K562 (cell line): ENCODE data around the gene RCBTB1. TPM values are rescaled to one million over a fixed set of nuclear protein-coding genes. Genes with fewer than 3 reads are reported as not detected.
A peak's percentile ranks its signal among the peaks of the same experiment; 100 is the strongest.

ENCODE experiments used
- ATAC-seq: fragments of 200-7000 bp; cut with Tn5 transposase; 3 replicates; pipeline ENCODE4 v1.9.1; 2020; ENCODE audit warnings: moderate library complexity
- BruUV-seq: library from RNA; stranded (reverse); fragments of 400-500 nt; replicated peaks from 2 replicates; lab custom pipeline; 2021; lab: Mats Ljungman, UMichigan
- CTCF ChIA-PET: fragments of 300-600 bp; formaldehyde crosslinking; extraction: SDS; loops from one replicate; lab custom pipeline; 2021; ENCODE audit warnings: low intra/inter-chr PET ratio; lab: Yijun Ruan, JAX
- POLR2A ChIA-PET: fragments of 300-600, 350-650 bp; sonication (Branson Sonifier 250); formaldehyde crosslinking; extraction: SDS; loops from one replicate; lab custom pipeline; 2021; ENCODE audit warnings: antibody characterized with exemption, inconsistent platforms; lab: Yijun Ruan, JAX
- DNase-seq, 4 experiments: peaks; one replicate each; pipeline versions ENCODE4 v3.0.0 to v3.0.0-alpha.2; 2011 to 2018; ENCODE audit warnings: low spot score in 3 of 4, mixed read lengths in 3 of 4; ENCODE audit errors: extremely low read depth in 1 of 4
- FAIRE-seq: peaks from 2 replicates; lab custom pipeline; 2011; peaks lifted over from hg19 to GRCh38; lab: Jason Lieb, UNC
- H2AFZ ChIP-seq: 2 replicates; pipeline ENCODE4 v1.6.0; 2011; ENCODE audit warnings: low read depth, low read length, control low read depth, inconsistent platforms
- H3K27ac ChIP-seq: fragments of 200-600 bp; 3 replicates; pipeline ENCODE4 v1.8.0; 2011; ENCODE audit warnings: low read depth, mild to moderate bottlenecking, control low read depth, inconsistent platforms, low read length, moderate library complexity, mixed read lengths; ENCODE audit errors: extremely low read depth
- H3K27me3 ChIP-seq, 2 experiments: fragments of 300-600 bp in 1 of 2; 2 replicates in 1 of 2; 3 replicates in 1 of 2; pipeline versions ENCODE4 v1.6.0 to v1.8.0; 2011; ENCODE audit warnings: inconsistent platforms in 2 of 2, low read length in 2 of 2, mild to moderate bottlenecking in 1 of 2, mixed read lengths in 1 of 2, moderate library complexity in 1 of 2; ENCODE audit not compliant: control insufficient read depth in 2 of 2, insufficient read depth in 2 of 2
- H3K36me3 ChIP-seq: fragments of 300-600 bp; 3 replicates; pipeline ENCODE4 v1.8.0; 2011; ENCODE audit warnings: mild to moderate bottlenecking, low read length, inconsistent platforms; ENCODE audit not compliant: control insufficient read depth, insufficient read depth
- H3K4me1 ChIP-seq, 2 experiments: fragments of 200-600 bp in 1 of 2; replicated peaks in 1 of 2; 2 replicates in 1 of 2; 3 replicates in 1 of 2; pipeline versions ENCODE4 v1.5.1 to v1.8.0; 2011; ENCODE audit warnings: inconsistent platforms in 2 of 2, low read length in 2 of 2, mild to moderate bottlenecking in 1 of 2, mixed read lengths in 1 of 2, moderate library complexity in 1 of 2; ENCODE audit not compliant: control insufficient read depth in 2 of 2, insufficient read depth in 2 of 2
- H3K4me2 ChIP-seq: 2 replicates; pipeline ENCODE4 v1.6.1; 2011; ENCODE audit warnings: low read length, control low read depth, inconsistent platforms, mixed read lengths; ENCODE audit not compliant: insufficient read depth
- H3K4me3 ChIP-seq: fragments of 200-600 bp; sonication (generic), shearing (Covaris generic); 2 replicates; pipeline ENCODE4 v1.5.1; 2016; ENCODE audit warnings: control low read depth, inconsistent platforms
- H3K79me2 ChIP-seq: fragments of 200-600 bp; 3 replicates; pipeline ENCODE4 v1.8.0; 2011; ENCODE audit warnings: low read length, inconsistent platforms; ENCODE audit not compliant: control insufficient read depth, insufficient read depth
- H3K9ac ChIP-seq, 2 experiments: 2 replicates each; pipeline versions ENCODE4 v1.6.0 to v1.6.1; 2011; ENCODE audit warnings: low read depth in 2 of 2, low read length in 2 of 2, control low read depth in 1 of 2, inconsistent platforms in 1 of 2, mild to moderate bottlenecking in 1 of 2, mixed read lengths in 1 of 2; ENCODE audit not compliant: insufficient read depth in 1 of 2
- H3K9me1 ChIP-seq: one replicate; pipeline ENCODE4 v1.6.0; 2011; ENCODE audit warnings: inconsistent platforms, mild to moderate bottlenecking, low read length, moderate library complexity; ENCODE audit not compliant: control insufficient read depth, insufficient read depth
- H3K9me3 ChIP-seq: replicated peaks from 2 replicates; pipeline ENCODE4 v1.5.1; 2011; ENCODE audit warnings: low read depth, low read length, inconsistent platforms; ENCODE audit not compliant: control insufficient read depth, insufficient read depth
- H4K20me1 ChIP-seq: replicated peaks from 2 replicates; pipeline ENCODE4 v1.6.1; 2011; ENCODE audit warnings: low read length, inconsistent platforms, mixed read lengths; ENCODE audit not compliant: control insufficient read depth, insufficient read depth
- ARID3A ChIP-seq: IDR thresholded peaks from 2 replicates; pipeline ENCODE4 v1.6.1; 2012; ENCODE audit warnings: low read depth, low read length, improper control_type of control experiment, borderline replicate concordance
- ATF7 ChIP-seq: fragments of 450-650 bp; IDR thresholded peaks from 2 replicates; pipeline ENCODE4 v1.7.1; 2014; ENCODE audit warnings: mild to moderate bottlenecking, moderate library complexity
- BACH1 ChIP-seq: fragments of 200-800 bp; sonication (Bioruptor generic); IDR thresholded peaks from 2 replicates; pipeline ENCODE4 v1.6.1; 2016; ENCODE audit warnings: missing genetic modification characterization, missing compliant biosample characterization
- CTCF ChIP-seq, 3 experiments: IDR thresholded peaks in 2 of 3; conservative IDR thresholded peaks in 1 of 3; 2 replicates each; pipeline ENCODE4 v1.5.1; 2011 to 2012; ENCODE audit warnings: low read length in 3 of 3, mild to moderate bottlenecking in 3 of 3, control low read depth in 2 of 3, improper control_type of control experiment in 1 of 3, inconsistent platforms in 1 of 3, low read depth in 1 of 3, mixed read lengths in 1 of 3, moderate library complexity in 1 of 3; ENCODE audit not compliant: insufficient read depth in 2 of 3
- L3MBTL2 ChIP-seq: fragments of 450-650 bp; IDR thresholded peaks from 2 replicates; pipeline ENCODE4 v1.6.1; 2016; ENCODE audit warnings: mild to moderate bottlenecking, moderate library complexity
- MAFF ChIP-seq: IDR thresholded peaks from 2 replicates; pipeline ENCODE4 v1.6.1; 2012; ENCODE audit warnings: low read length, improper control_type of control experiment
- NFIC ChIP-seq: fragments of 450-650 bp; IDR thresholded peaks from 2 replicates; pipeline ENCODE4 v1.6.1; 2017; ENCODE audit warnings: mild to moderate bottlenecking, inconsistent platforms
- NRF1 ChIP-seq, 2 experiments: fragments of 450-650 bp; IDR thresholded peaks in 1 of 2; conservative IDR thresholded peaks in 1 of 2; 2 replicates each; pipeline ENCODE4 v1.6.1; 2014; ENCODE audit warnings: mild to moderate bottlenecking in 2 of 2
- POLR2H ChIP-seq: IDR thresholded peaks from 2 replicates; pipeline ENCODE4 v1.6.1; 2016; ENCODE audit warnings: missing genetic modification characterization, low read depth, mild to moderate bottlenecking, control low read depth, missing compliant biosample characterization, moderate library complexity
- SNRNP70 ChIP-seq: fragments of 200-400 bp; formaldehyde crosslinking; optimal IDR thresholded peaks from 2 replicates; pipeline ENCODE3; 2017; ENCODE audit warnings: low read depth, low read length
- ZNF347 ChIP-seq: fragments of 450-650 bp; formaldehyde crosslinking; IDR thresholded peaks from 2 replicates; pipeline ENCODE4 v1.4.0; 2020; ENCODE audit warnings: low read depth, mild to moderate bottlenecking, moderate library complexity
- ZSCAN29 ChIP-seq: fragments of 450-650 bp; IDR thresholded peaks from 2 replicates; pipeline ENCODE4 v1.6.1; 2017
- WGBS: fragments of 100-300 bp; shearing (Covaris generic); methylation state at CpG from one replicate; pipeline ENCODE4 v1.1.6; 2016; ENCODE audit warnings: low coverage, mixed read lengths; ENCODE audit not compliant: insufficient coverage; ENCODE audit errors: missing lambda C conversion rate; 5-methylcytosine and 5-hydroxymethylcytosine counted together
- in situ Hi-C: fragments of 300-500 bp; cut with MboI; formaldehyde crosslinking; loops from 4 replicates; pipeline ENCODE4 v1.15.0; 2018; ENCODE audit warnings: inconsistent platforms, mixed read lengths
- intact Hi-C: fragments of 100-400 bp; cut with micrococcal nuclease; formaldehyde crosslinking; loops from 2 replicates; pipeline ENCODE4 v1.14.2; 2022
- polyA plus RNA-seq, 8 experiments: library from polyadenylated mRNA; depleted of rRNA in 4 of 8; stranded (reverse) in 5 of 8; unstranded in 3 of 8; fragments of >200 nt; fragmentation: Nextera tagmentation in 2 of 8; fragmentation: Illumina TruSeq in 1 of 8; extraction: Ambion mirVana in 2 of 8; extraction: Trizol in 1 of 8; gene quantifications; 2 replicates each; pipeline versions ENCODE4 v1.2.1 to v1.2.3, GENCODE V29; 2011 to 2014; ENCODE audit warnings: inconsistent platforms in 1 of 8, missing spikeins in 1 of 8
- total RNA-seq, 7 experiments: library from RNA; depleted of rRNA in 6 of 7; stranded (reverse); fragments of >200 nt in 6 of 7; fragmentation: Illumina TruSeq in 2 of 7; extraction: Trizol in 2 of 7; gene quantifications; 2 replicates each; pipeline versions ENCODE4 v1.2.1 to v1.2.3, GENCODE V29; 2011 to 2021; ENCODE audit warnings: low replicate concordance in 1 of 7

Gene RCBTB1
- total and polyA plus RNA-seq, 9 of the 15 experiments (the other 6 are each of a cell fraction or from before 2014, with no cell fraction given): 4.0 to 11.3 (median 8.4) TPM

GRCh38 chr13:49606747-49607648 is 21.6 kb upstream of the RCBTB1 start (continued):
- TF ChIP-seq ARID3A: 0 out of 2 replicates have a peak, but pooled peaks have one; percentile 36
- no peak for TF ChIP-seq SNRNP70
- peak; percentile 71 to 84 (median 73) for TF ChIP-seq CTCF (IDR thresholded peaks at IDR 0.05 in 2 of 3, conservative IDR thresholded peaks at IDR 0.05 in 1 of 3; ENCODE audit: insufficient read depth in 2 of 3, low read depth in 1 of 3, low read length in 3 of 3)
- TF ChIP-seq ATF7: 0 out of 2 replicates have a peak, but pooled peaks have one; percentile 17
- TF ChIP-seq ZNF347: no peak

GRCh38 chr13:49604570-49604969 is 19.2 kb upstream of the RCBTB1 start:
- no peak; the same call in 2 of the 3 replicates for ATAC-seq
- H3K27me3 ChIP-seq: no peaks in the 10 kb centered on the region
- FAIRE-seq: no peak
- CTCF ChIA-PET: no interaction called here
- peak overlapping the region; percentile 71 for H2AFZ ChIP-seq
- no peak overlapping the region for H3K4me3 ChIP-seq
- 21% methylated on average over 4 of the region's 5 CpGs for WGBS
- BruUV-seq: no TSS peak
- H3K9ac ChIP-seq: no peak overlapping the region
- H3K4me2 ChIP-seq: no peak overlapping the region
- no peaks in the 10 kb centered on the region for H3K9me1 ChIP-seq
- H3K4me1 ChIP-seq: no peaks in the 10 kb centered on the region; a peak in 2 of 5 replicates
- DNase-seq: peak in 1 of 4 experiments; percentile 32
- in situ Hi-C loops (no loop called here), intact Hi-C loops (no loop called here)
- no peaks in the 10 kb centered on the region for H3K36me3 ChIP-seq
- no peaks in the 10 kb centered on the region for H3K79me2 ChIP-seq
- H3K27ac ChIP-seq: no peak overlapping the region
- H3K9me3 ChIP-seq: no peaks in the 10 kb centered on the region
- no peaks in the 10 kb centered on the region for H4K20me1 ChIP-seq
- POLR2A ChIA-PET: no interaction called here
- peak; percentile 63 to 72 for TF ChIP-seq NRF1 (conservative IDR thresholded peaks at IDR 0.05 in 1 of 2, IDR thresholded peaks at IDR 0.05 in 1 of 2)
- no peak for TF ChIP-seq ZSCAN29
- no peak for TF ChIP-seq BACH1 (tag)
- TF ChIP-seq L3MBTL2: 0 out of 2 replicates have a peak, but pooled peaks have one; percentile 16
- peak; percentile 58 for TF ChIP-seq NFIC
- no peak for TF ChIP-seq MAFF
- TF ChIP-seq POLR2H (tag): no peak
